Measurements from ENCODE around the gene LGR4. TPM values are rescaled to one million over a fixed set of nuclear protein-coding genes. Genes with fewer than 3 reads are reported as not detected.

LGR4 gene
- total and polyA plus RNA-seq, 9 of the 15 experiments (the other 6 are each of a cell fraction or from before 2014, with no cell fraction given): 0.94 to 10.1 (median 5.8) TPM

- TF ChIP-seq STAT6 (CRISPR knock-in tag; IDR thresholded peaks at IDR 0.05) (no peak), ZBTB33 (CRISPR knock-in tag; IDR thresholded peaks at IDR 0.05) (no peak), ZKSCAN8 (CRISPR knock-in tag; IDR thresholded peaks at IDR 0.05) (0 out of 2 replicates have a peak, but pooled peaks have one; percentile 56), TCF7L2 (IDR thresholded peaks at IDR 0.05; ENCODE audit: low read depth, low read length) (no peak), ZFP91 (CRISPR knock-in tag; IDR thresholded peaks at IDR 0.05) (no peak), MED1 (CRISPR knock-in tag; IDR thresholded peaks at IDR 0.05; ENCODE audit: borderline replicate concordance) (no peak), ZNF324 (CRISPR knock-in tag; IDR thresholded peaks at IDR 0.05) (no peak), SMARCC2 (IDR thresholded peaks at IDR 0.05; ENCODE audit: low read depth) (no peak), PBX2 (CRISPR knock-in tag; IDR thresholded peaks at IDR 0.05; ENCODE audit: low read depth) (no peak), PBX2 (tag; conservative IDR thresholded peaks at IDR 0.05; ENCODE audit: low read depth) (peak; percentile 55), PHB (CRISPR knock-in tag; IDR thresholded peaks at IDR 0.05) (no peak), KHSRP (IDR thresholded peaks at IDR 0.05) (no peak), HBP1 (CRISPR knock-in tag; IDR thresholded peaks at IDR 0.05) (no peak), ATF6 (CRISPR knock-in tag; IDR thresholded peaks at IDR 0.05) (no peak)
These were observed 65.9 kb downstream of the LGR4 start (continued) for GRCh38 chr11:27406498-27407354.
